ENCODE results near the gene CYB561A3. TPM values are rescaled to one million over a fixed set of nuclear protein-coding genes. Genes with fewer than 3 reads are reported as not detected.

The CYB561A3 gene
- total RNA-seq, 1 experiment from 2014 or later = 96.9 TPM

GRCh38 chr11:61347916-61348461 is 13.7 kb downstream of the CYB561A3 start:
- Histone ChIP-seq H3F3A (ENCODE audit: insufficient read depth, low read depth) (0 out of 2 replicates have a peak, but pooled peaks cover 4% of the 10 kb centered on the region), H3K79me2 (ENCODE audit: low read depth) (no peaks in the 10 kb centered on the region), H3K27ac (no peak overlapping the region), H3K4me1 (replicated peaks; ENCODE audit: insufficient read depth) (no peaks in the 10 kb centered on the region), H3K9me2 (ENCODE audit: insufficient read depth) (no peaks in the 10 kb centered on the region), H3K36me3 (ENCODE audit: low read depth) (0 out of 2 replicates have a peak, but pooled peaks cover 7% of the 10 kb centered on the region), H3K9me3 (ENCODE audit: insufficient read depth, low read depth) (no peaks in the 10 kb centered on the region), H4K20me1 (ENCODE audit: insufficient read depth) (no peaks in the 10 kb centered on the region), H2AFZ (no peak overlapping the region), H3K27me3 (ENCODE audit: insufficient read depth, low read depth) (no peaks in the 10 kb centered on the region), H3K4me3 (no peak overlapping the region), H3K4me2 (no peak overlapping the region)
- DNase-seq = no peak
- no TSS peak for BruUV-seq (replicated peaks)
- intact Hi-C loops (cut with micrococcal nuclease; ENCODE audit: unreplicated experiment) = no loop called here
- CTCF ChIA-PET = interaction anchor here (0.5 to 0.7 kb wide), 2 partner anchors 15 to 111 kb away, joined by 3 to 6 read pairs; no protein-coding TSS in a partner anchor
- TF ChIP-seq EZH2 (IDR thresholded peaks at IDR 0.05; ENCODE audit: low read depth) (no peak), CTCF (conservative IDR thresholded peaks at IDR 0.05) (no peak)
- POLR2A ChIA-PET (ENCODE audit: unreplicated experiment) = interaction anchor here (0.7 kb wide), 1 partner anchor 65 kb away, joined by 3 read pairs; no protein-coding TSS in a partner anchor

- Histone ChIP-seq H3K9me2 (ENCODE audit: insufficient read depth) (no peaks in the 10 kb centered on the region), H3K4me3 (no peak overlapping the region), H3K36me3 (ENCODE audit: low read depth) (0 out of 2 replicates have a peak, but pooled peaks cover 7% of the 10 kb centered on the region), H2AFZ (no peak overlapping the region), H3K9me3 (ENCODE audit: insufficient read depth, low read depth) (no peaks in the 10 kb centered on the region), H3K27me3 (ENCODE audit: insufficient read depth, low read depth) (no peaks in the 10 kb centered on the region), H3K4me1 (replicated peaks; ENCODE audit: insufficient read depth) (no peaks in the 10 kb centered on the region), H4K20me1 (ENCODE audit: insufficient read depth) (no peaks in the 10 kb centered on the region), H3K27ac (no peak overlapping the region), H3K4me2 (no peak overlapping the region), H3F3A (ENCODE audit: insufficient read depth, low read depth) (no peaks in the 10 kb centered on the region), H3K79me2 (ENCODE audit: low read depth) (no peaks in the 10 kb centered on the region)
- ChIA-PET CTCF (interaction anchor here (0.6 kb wide), 1 partner anchor 15 kb away, joined by 3 read pairs; no protein-coding TSS in a partner anchor), POLR2A (ENCODE audit: unreplicated experiment) (interaction anchor here (0.7 kb wide), 1 partner anchor 360 kb away, joined by 3 read pairs; no protein-coding TSS in a partner anchor)
- no TSS peak for BruUV-seq (replicated peaks)
- DNase-seq = no peak
- intact Hi-C loops (cut with micrococcal nuclease; ENCODE audit: unreplicated experiment) = no loop called here
- no peak for TF ChIP-seq CTCF (conservative IDR thresholded peaks at IDR 0.05)
- no peak for TF ChIP-seq EZH2 (IDR thresholded peaks at IDR 0.05; ENCODE audit: low read depth)
Observed at GRCh38 chr11:61345954-61346843, 15.5 kb downstream of the CYB561A3 start.

- Histone ChIP-seq H3K36me3 (ENCODE audit: low read depth) (no peaks in the 10 kb centered on the region), H2AFZ (no peak overlapping the region), H3K4me2 (no peak overlapping the region), H3K79me2 (ENCODE audit: low read depth) (no peaks in the 10 kb centered on the region), H3K9me3 (ENCODE audit: insufficient read depth, low read depth) (no peaks in the 10 kb centered on the region), H3K27ac (no peak overlapping the region), H3K4me1 (replicated peaks; ENCODE audit: insufficient read depth) (no peaks in the 10 kb centered on the region), H3K27me3 (ENCODE audit: insufficient read depth, low read depth) (no peaks in the 10 kb centered on the region), H3K9me2 (ENCODE audit: insufficient read depth) (no peaks in the 10 kb centered on the region), H4K20me1 (ENCODE audit: insufficient read depth) (no peaks in the 10 kb centered on the region), H3F3A (ENCODE audit: insufficient read depth, low read depth) (no peaks in the 10 kb centered on the region), H3K4me3 (no peak overlapping the region)
- ChIA-PET POLR2A (ENCODE audit: unreplicated experiment) (no interaction called here), CTCF (interaction anchor here (0.6 kb wide), 1 partner anchor 16 kb away, joined by 3 read pairs; no protein-coding TSS in a partner anchor)
- no TSS peak for BruUV-seq (replicated peaks)
- intact Hi-C loops (cut with micrococcal nuclease; ENCODE audit: unreplicated experiment) = no loop called here
- TF ChIP-seq EZH2 (IDR thresholded peaks at IDR 0.05; ENCODE audit: low read depth) = no peak
- TF ChIP-seq CTCF (conservative IDR thresholded peaks at IDR 0.05) = no peak
- no peak for DNase-seq
Observed at GRCh38 chr11:61345170-61345610, 16.5 kb downstream of the CYB561A3 start.

All from PC-9 (cell line).